B cell (primary cell): ENCODE measurements around the gene FMN1. TPM values are rescaled to one million over a fixed set of nuclear protein-coding genes. Genes with fewer than 3 reads are reported as not detected.

Source experiments
- ATAC-seq: fragments of 200-7000 bp; cut with Tn5 transposase; one replicate; pipeline ENCODE4 v1.10.0; 2021; ENCODE audit warnings: low read depth, mild to moderate bottlenecking, moderate number of reproducible peaks, moderate library complexity
- CTCF ChIA-PET: fragments of 350-600 bp; sonication (Branson Sonifier 250); formaldehyde crosslinking; loops from one replicate; lab custom pipeline; 2021; ENCODE audit warnings: antibody characterized with exemption, inconsistent platforms; lab: Charles Lee
- POLR2A ChIA-PET: fragments of 350-600 bp; sonication (Branson Sonifier 250); formaldehyde crosslinking; loops from one replicate; lab custom pipeline; 2021; ENCODE audit warnings: antibody characterized with exemption; lab: Charles Lee
- DNase-seq: peaks from one replicate; pipeline ENCODE4 v3.0.0; 2013
- H2AFZ ChIP-seq: 2 replicates; pipeline ENCODE4 v1.6.1; 2012; ENCODE audit warnings: mild to moderate bottlenecking, low read depth, low read length; ENCODE audit not compliant: insufficient read depth, poor library complexity, severe bottlenecking
- H3K27ac ChIP-seq, 2 donors: 1 replicate in 1 of 2; 2 replicates in 1 of 2; pipeline ENCODE4 v1.5.1; 2012 to 2013; ENCODE audit warnings: low read length in 2 of 2, mild to moderate bottlenecking in 2 of 2, moderate library complexity in 1 of 2
- H3K27me3 ChIP-seq, 4 experiments: fragments of 200-600 bp in 1 of 4; sonication (generic) in 1 of 4; replicated peaks in 1 of 4; 1 replicate in 2 of 4; 2 replicates in 2 of 4; pipeline versions ENCODE4 v1.6.1 to v1.7.0; 2013 to 2016; ENCODE audit warnings: low read length in 3 of 4, mild to moderate bottlenecking in 2 of 4, mixed read lengths in 1 of 4, moderate library complexity in 1 of 4; ENCODE audit not compliant: insufficient read depth in 4 of 4, control insufficient read depth in 3 of 4; ENCODE audit errors: control extremely low read depth in 1 of 4
- H3K36me3 ChIP-seq, 2 experiments: replicated peaks in 1 of 2; 1 replicate in 1 of 2; 2 replicates in 1 of 2; pipeline versions ENCODE4 v1.6.1 to v1.7.1; 2013; ENCODE audit warnings: low read length in 1 of 2; ENCODE audit not compliant: insufficient read depth in 2 of 2, control insufficient read depth in 1 of 2; ENCODE audit errors: control extremely low read depth in 1 of 2, extremely low read depth in 1 of 2
- H3K4me1 ChIP-seq, 2 donors: fragments of 200-600 bp in 1 of 2; sonication (generic) in 1 of 2; 1 replicate in 1 of 2; 2 replicates in 1 of 2; pipeline versions ENCODE4 v1.5.1 to v1.6.1; 2013 to 2017; ENCODE audit warnings: low read length in 2 of 2; ENCODE audit not compliant: control insufficient read depth in 2 of 2, insufficient read depth in 2 of 2
- H3K4me2 ChIP-seq: replicated peaks from 2 replicates; pipeline ENCODE3; 2012; ENCODE audit warnings: mild to moderate bottlenecking, low read depth, low read length; ENCODE audit not compliant: poor library complexity, severe bottlenecking
- H3K4me3 ChIP-seq, 5 experiments: fragments of 200-600 bp in 1 of 5; sonication (generic) in 1 of 5; 1 replicate in 3 of 5; 2 replicates in 2 of 5; pipeline versions ENCODE4 v1.5.1 to v1.7.0; 2011 to 2016; ENCODE audit warnings: low read length in 4 of 5, mild to moderate bottlenecking in 4 of 5, low read depth in 2 of 5, control low read depth in 1 of 5, moderate library complexity in 1 of 5; ENCODE audit not compliant: insufficient read depth in 1 of 5; ENCODE audit errors: control extremely low read depth in 1 of 5, extremely low read depth in 1 of 5
- H3K79me2 ChIP-seq: fragments of 200-600 bp; sonication (generic); one replicate; pipeline ENCODE4 v1.6.0; 2016; ENCODE audit warnings: low read length; ENCODE audit not compliant: control insufficient read depth, insufficient read depth
- H3K9ac ChIP-seq: fragments of 200-600 bp; sonication (generic); 2 replicates; pipeline ENCODE4 v1.6.1; 2017; ENCODE audit warnings: mild to moderate bottlenecking, low read length, moderate library complexity
- H3K9me3 ChIP-seq, 3 donors: one replicate each; pipeline versions ENCODE4 v1.6.1 to v1.7.1; 2013; ENCODE audit warnings: low read length in 2 of 3; ENCODE audit not compliant: control insufficient read depth in 2 of 3, insufficient read depth in 1 of 3; ENCODE audit errors: control extremely low read depth in 1 of 3
- H4K20me1 ChIP-seq: 2 replicates; pipeline ENCODE4 v1.6.0; 2012; ENCODE audit warnings: mild to moderate bottlenecking, low read length; ENCODE audit not compliant: insufficient read depth, control insufficient read depth, poor library complexity, severe bottlenecking
- H3K27ac Mint-ChIP-seq: one replicate; pipeline ENCODE4 v1.8.0; 2021; ENCODE audit warnings: mixed read lengths
- H3K27me3 Mint-ChIP-seq: one replicate; pipeline ENCODE4 v1.8.0; 2021; ENCODE audit warnings: mixed read lengths
- H3K4me1 Mint-ChIP-seq: one replicate; pipeline ENCODE4 v1.8.0; 2021; ENCODE audit warnings: mixed read lengths
- H3K4me3 Mint-ChIP-seq: one replicate; pipeline ENCODE4 v1.8.0; 2021; ENCODE audit warnings: mixed read lengths
- H3K9me3 Mint-ChIP-seq: one replicate; pipeline ENCODE4 v1.8.0; 2022; ENCODE audit warnings: mixed read lengths; ENCODE audit not compliant: insufficient read depth
- EZH2 ChIP-seq: IDR thresholded peaks from 2 replicates; pipeline ENCODE4 v1.6.1; 2012; ENCODE audit warnings: borderline replicate concordance, low read depth, mild to moderate bottlenecking, moderate library complexity, low read length; ENCODE audit not compliant: insufficient read depth, poor library complexity, severe bottlenecking
- WGBS: methylation state at CpG from one replicate; pipeline ENCODE4 v1.1.5; 2013; ENCODE audit warnings: missing lambda C conversion rate; ENCODE audit not compliant: insufficient coverage; 5-methylcytosine and 5-hydroxymethylcytosine counted together
- intact Hi-C: fragments of 100-400 bp; cut with micrococcal nuclease; formaldehyde crosslinking; loops from one replicate; pipeline ENCODE4 v1.10.0; 2022
- polyA plus RNA-seq: library from polyadenylated mRNA; depleted of rRNA; stranded (reverse); fragments of >200 nt; gene quantifications from 2 replicates; pipeline ENCODE4 v1.2.3, GENCODE V29; 2012
- total RNA-seq, 2 donors: library from RNA; stranded (reverse); fragments of 120-200 nt in 1 of 2; gene quantifications; 1 replicate in 1 of 2; 2 replicates in 1 of 2; pipeline versions ENCODE4 v1.2.3 to v1.2.4, GENCODE V29; 2013 to 2022
- TF ChIP-seq, protein P1 (sequence below): fragments of 200-600 bp; IDR thresholded peaks from one replicate; pipeline ENCODE4 v1.8.0; 2022; ENCODE audit warnings: antibody characterized with exemption, mild to moderate bottlenecking

Gene FMN1
- total and polyA plus RNA-seq, 2 donors (not counting 1 experiment from before 2014, with no cell fraction given): 0.21 to 0.96 TPM

DNA sequence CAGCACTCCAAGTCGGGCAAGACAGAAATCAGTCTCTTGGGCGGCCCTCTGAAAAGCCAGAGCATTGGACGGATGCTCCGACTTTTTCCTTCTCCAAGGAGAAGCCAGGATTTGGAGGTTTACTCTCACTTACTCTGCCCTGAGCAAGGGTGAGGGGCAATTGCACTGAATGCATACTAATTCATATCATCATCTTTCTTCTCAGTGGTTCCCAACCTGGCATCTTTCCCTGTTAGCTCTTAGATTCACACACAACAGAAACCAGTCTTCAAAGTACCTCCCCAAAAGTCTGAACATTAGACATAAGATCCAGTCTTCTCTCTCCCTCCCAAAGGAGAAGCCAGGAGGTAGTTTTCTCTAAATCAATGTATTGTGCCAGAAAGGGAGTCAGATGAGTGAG lies 257.5 kb downstream of the FMN1 start:
- Histone ChIP-seq H3K36me3 (no peaks in the 10 kb centered on the region), H3K79me2 (no peaks in the 10 kb centered on the region), H4K20me1 (no peaks in the 10 kb centered on the region), H3K9ac (no peak overlapping the region), H3K4me3 (no peak overlapping the region), H3K27ac (no peak overlapping the region), H3K4me2 (no peak overlapping the region), H3K9me3 (peaks cover 0 to 12% (median 2%) of the 10 kb centered on the region in 3 donors), H3K4me1 (no peaks in the 10 kb centered on the region), H2AFZ (no peak overlapping the region), H3K27me3 (peaks cover 0 to 8% (median 1%) of the 10 kb centered on the region in 4 experiments)
- Mint-ChIP-seq H3K27ac (no peak overlapping the region), H3K4me3 (no peak overlapping the region), H3K27me3 (peaks cover 52% of the 10 kb centered on the region), H3K4me1 (no peaks in the 10 kb centered on the region), H3K9me3 (peaks cover 3% of the 10 kb centered on the region)
- CTCF ChIA-PET: interaction anchor here (0.5 to 2.5 kb wide), 26 partner anchors 8 to 275 kb away, joined by 3 to 90 read pairs (median 4); no protein-coding TSS in a partner anchor
- WGBS: 100% methylated on average over 4 of the region's 4 CpGs
- intact Hi-C loops: loop anchor here (1.0 kb wide), 3 partner anchors 56 to 275 kb away; no protein-coding TSS in a partner anchor
- POLR2A ChIA-PET: interaction anchor here (1.0 kb wide), 1 partner anchor 94 kb away, joined by 5 read pairs; no protein-coding TSS in a partner anchor
- no peak for ATAC-seq
- no peak for TF ChIP-seq EZH2
- TF ChIP-seq, protein P1, sequence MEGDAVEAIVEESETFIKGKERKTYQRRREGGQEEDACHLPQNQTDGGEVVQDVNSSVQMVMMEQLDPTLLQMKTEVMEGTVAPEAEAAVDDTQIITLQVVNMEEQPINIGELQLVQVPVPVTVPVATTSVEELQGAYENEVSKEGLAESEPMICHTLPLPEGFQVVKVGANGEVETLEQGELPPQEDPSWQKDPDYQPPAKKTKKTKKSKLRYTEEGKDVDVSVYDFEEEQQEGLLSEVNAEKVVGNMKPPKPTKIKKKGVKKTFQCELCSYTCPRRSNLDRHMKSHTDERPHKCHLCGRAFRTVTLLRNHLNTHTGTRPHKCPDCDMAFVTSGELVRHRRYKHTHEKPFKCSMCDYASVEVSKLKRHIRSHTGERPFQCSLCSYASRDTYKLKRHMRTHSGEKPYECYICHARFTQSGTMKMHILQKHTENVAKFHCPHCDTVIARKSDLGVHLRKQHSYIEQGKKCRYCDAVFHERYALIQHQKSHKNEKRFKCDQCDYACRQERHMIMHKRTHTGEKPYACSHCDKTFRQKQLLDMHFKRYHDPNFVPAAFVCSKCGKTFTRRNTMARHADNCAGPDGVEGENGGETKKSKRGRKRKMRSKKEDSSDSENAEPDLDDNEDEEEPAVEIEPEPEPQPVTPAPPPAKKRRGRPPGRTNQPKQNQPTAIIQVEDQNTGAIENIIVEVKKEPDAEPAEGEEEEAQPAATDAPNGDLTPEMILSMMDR: no peak
- DNase-seq: no peak

DNA sequence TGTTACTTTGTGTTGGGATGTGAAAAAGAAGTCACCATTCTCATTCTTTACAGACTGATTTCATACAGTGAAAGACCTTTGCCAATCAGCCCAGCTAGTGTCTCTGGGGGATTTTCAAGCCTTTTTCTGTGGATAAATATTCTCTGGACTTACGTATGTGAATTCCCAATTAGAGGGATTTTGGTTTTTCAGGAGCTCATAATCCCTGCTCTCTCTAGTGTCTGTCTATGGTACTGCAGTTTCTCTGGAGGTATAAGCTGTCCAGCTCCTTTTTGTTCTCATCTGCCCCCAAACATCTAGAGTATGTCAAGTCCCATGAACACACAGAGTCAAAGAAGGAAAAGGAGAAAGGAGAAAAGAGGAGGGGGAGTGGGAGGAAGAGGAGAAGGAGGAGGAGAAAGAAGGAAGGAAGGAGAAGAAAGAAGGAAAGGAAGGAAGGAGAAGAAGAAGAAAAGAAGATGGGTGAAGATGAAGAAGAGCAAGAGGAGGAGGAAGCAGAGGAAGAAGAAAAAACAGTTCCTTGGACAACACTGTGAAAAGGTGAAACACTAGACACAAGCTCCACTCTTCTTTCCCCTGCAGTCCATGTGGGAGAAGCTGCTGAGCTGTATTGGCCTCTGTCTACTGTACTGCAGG lies 258.1 kb downstream of the FMN1 start:
- Histone ChIP-seq H3K79me2 (no peaks in the 10 kb centered on the region), H3K9me3 (peaks cover 0 to 12% (median 2%) of the 10 kb centered on the region in 3 donors), H3K4me3 (no peak overlapping the region), H3K36me3 (no peaks in the 10 kb centered on the region), H3K9ac (no peak overlapping the region), H3K4me2 (no peak overlapping the region), H3K4me1 (no peaks in the 10 kb centered on the region), H4K20me1 (no peaks in the 10 kb centered on the region), H3K27ac (no peak overlapping the region), H2AFZ (no peak overlapping the region), H3K27me3 (peaks cover 0 to 8% (median 1%) of the 10 kb centered on the region in 4 experiments)
- no CpG with 5 or more reads among the region's 1 CpG for WGBS
- DNase-seq (peak; percentile 40), ATAC-seq (peak; percentile 43)
- H3K4me1 Mint-ChIP-seq: no peaks in the 10 kb centered on the region
- CTCF ChIA-PET: interaction anchor here (0.5 to 2.5 kb wide), 33 partner anchors 8 to 275 kb away, joined by 3 to 90 read pairs (median 4); no protein-coding TSS in a partner anchor
- H3K4me3 Mint-ChIP-seq: no peak overlapping the region
- POLR2A ChIA-PET: interaction anchor here (1.0 kb wide), 1 partner anchor 93 kb away, joined by 5 read pairs; no protein-coding TSS in a partner anchor
- H3K27ac Mint-ChIP-seq: no peak overlapping the region
- intact Hi-C loops: loop anchor here (1.0 kb wide), 3 partner anchors 55 to 274 kb away; no protein-coding TSS in a partner anchor
- H3K27me3 Mint-ChIP-seq: peaks cover 55% of the 10 kb centered on the region
- peaks cover 3% of the 10 kb centered on the region for H3K9me3 Mint-ChIP-seq
- TF ChIP-seq, protein P1: peak; percentile 47
- TF ChIP-seq EZH2: no peak
